Medulla oblongata (tissue), 1 donor: ENCODE data around the gene PMEPA1.

ENCODE experiments used
- DNase-seq: peaks from one replicate; pipeline ENCODE4 v3.0.0-alpha.2; 2015; ENCODE audit errors: extremely low spot score

The PMEPA1 gene

GRCh38 chr20:57622579-57623381 lies 87.0 kb downstream of the PMEPA1 start:
- DNase-seq: no peak

GRCh38 chr20:57622201-57622570 lies 87.6 kb downstream of the PMEPA1 start:
- DNase-seq: no peak

GRCh38 chr20:57621421-57622200 lies 88.2 kb downstream of the PMEPA1 start:
- DNase-seq: no peak

GRCh38 chr20:57620999-57621398 lies 88.8 kb downstream of the PMEPA1 start:
- no peak for DNase-seq

- DNase-seq: peak; percentile 52
Measured at GRCh38 chr20:57620274-57620990, 89.4 kb downstream of the PMEPA1 start, which contains the start of gene ZBP1. ZBP1 (minus strand) TSS chr20:57620426; CDS start chr20:57620295, 131 bp downstream.

GRCh38 chr20:57619051-57619831 lies 90.6 kb downstream of the PMEPA1 start:
- DNase-seq: peak; percentile 53

- no peak for DNase-seq
Measured at GRCh38 chr20:57618764-57619050, 91.1 kb downstream of the PMEPA1 start.

- no peak for DNase-seq
Measured at GRCh38 chr20:57618091-57618763, 91.6 kb downstream of the PMEPA1 start.

- no peak for DNase-seq
Measured at GRCh38 chr20:57617079-57617795, 92.6 kb downstream of the PMEPA1 start.

- no peak for DNase-seq
Measured at GRCh38 chr20:57616143-57616951, 93.5 kb downstream of the PMEPA1 start.

- DNase-seq: no peak
Measured at GRCh38 chr20:57615445-57615811, 94.4 kb downstream of the PMEPA1 start.

- no peak for DNase-seq
Measured at GRCh38 chr20:57614490-57615444, 95.0 kb downstream of the PMEPA1 start.

GRCh38 chr20:57613481-57613921 lies 96.3 kb downstream of the PMEPA1 start:
- DNase-seq: no peak

- no peak for DNase-seq
Measured at GRCh38 chr20:57612916-57613315, 96.9 kb downstream of the PMEPA1 start.

- DNase-seq: no peak
Measured at GRCh38 chr20:57612436-57612835, 97.4 kb downstream of the PMEPA1 start.

GRCh38 chr20:57611586-57612311 lies 98.1 kb downstream of the PMEPA1 start:
- DNase-seq: peak; percentile 81

GRCh38 chr20:57610261-57610952 lies 99.4 kb downstream of the PMEPA1 start:
- DNase-seq: no peak
